ENCODE results near the gene POSTN. TPM values are rescaled to one million over a fixed set of nuclear protein-coding genes. Genes with fewer than 3 reads are reported as not detected.

The POSTN gene
- total and polyA plus RNA-seq, 2 of the 8 experiments (the other 6 are each of a cell fraction or from before 2014, with no cell fraction given): 0.30 to 0.74 TPM

GRCh38 chr13:37529751-37530385 is 68.7 kb downstream of the POSTN start:
- H4K5ac ChIP-seq (ENCODE audit: insufficient read length, low read depth, low read length): no peak overlapping the region
- no peaks in the 10 kb centered on the region for H3K36me3 ChIP-seq (ENCODE audit: control insufficient read depth in 2 of 4, insufficient read depth in 4 of 4, low read length in 3 of 4)
- no peaks in the 10 kb centered on the region for H3K79me1 ChIP-seq (ENCODE audit: low read depth, low read length)
- H2BK20ac ChIP-seq (ENCODE audit: low read length): no peak overlapping the region
- no peak overlapping the region for H3K27ac ChIP-seq (ENCODE audit: low read depth, low read length)
- no peaks in the 10 kb centered on the region for H3K4me1 ChIP-seq (replicated peaks in 1 of 4; ENCODE audit: control insufficient read depth in 3 of 4, insufficient read depth in 4 of 4, low read length in 3 of 4)
- no peak overlapping the region for H4K8ac ChIP-seq (ENCODE audit: extremely low read depth, insufficient read depth, low read length)
- FAIRE-seq (no peak), DNase-seq (ENCODE audit: low read depth in 1 of 2, low spot score in 2 of 2) (no peak)
- no peak overlapping the region for H2BK120ac ChIP-seq (replicated peaks; ENCODE audit: low read depth, low read length)
- TF ChIP-seq CEBPB (IDR thresholded peaks at IDR 0.05; ENCODE audit: low read depth, low read length) (no peak), RBBP5 (IDR thresholded peaks at IDR 0.05; ENCODE audit: borderline replicate concordance, low read depth, low read length) (no peak), SP1 (IDR thresholded peaks at IDR 0.05; ENCODE audit: low read depth, low read length) (no peak)
- no peak overlapping the region for H4K91ac ChIP-seq (replicated peaks; ENCODE audit: insufficient read length, low read length)
- H3K27me3 ChIP-seq (replicated peaks in 1 of 4; ENCODE audit: control insufficient read depth in 3 of 4, extremely low read depth in 1 of 4, insufficient read depth in 3 of 4, low read length in 3 of 4): no peaks in the 10 kb centered on the region
- no peaks in the 10 kb centered on the region for H3K79me2 ChIP-seq (ENCODE audit: control insufficient read depth in 1 of 2, insufficient read depth in 2 of 2, low read length in 2 of 2)
- ChIA-PET CTCF (ENCODE audit: partially characterized antibody) (interaction anchor here (0.6 to 1.5 kb wide), 2 partner anchors 46 to 520 kb away, joined by 3 read pairs; no protein-coding TSS in a partner anchor), POLR2A (ENCODE audit: partially characterized antibody) (no interaction called here)
- no peak overlapping the region for H2AK5ac ChIP-seq (ENCODE audit: low read depth, low read length)
- no peak overlapping the region for H3K56ac ChIP-seq (replicated peaks; ENCODE audit: insufficient read length, low read depth, low read length)
- H3K9me3 ChIP-seq (ENCODE audit: insufficient read depth in 2 of 2, low read depth in 1 of 2, low read length in 1 of 2): no peaks in the 10 kb centered on the region
- H3K4me3 ChIP-seq (ENCODE audit: extremely low read depth in 1 of 4, insufficient read depth in 2 of 4, low read depth in 3 of 4, low read length in 4 of 4): no peak overlapping the region
- H2BK12ac ChIP-seq (ENCODE audit: low read depth, low read length): no peak overlapping the region
- H3K14ac ChIP-seq (ENCODE audit: insufficient read length): no peak overlapping the region
- no peak overlapping the region for H3K23ac ChIP-seq (ENCODE audit: insufficient read length)
- H3K23me2 ChIP-seq (ENCODE audit: low read depth, low read length): no peaks in the 10 kb centered on the region
- no peaks in the 10 kb centered on the region for H4K20me1 ChIP-seq (replicated peaks in 1 of 2; ENCODE audit: control insufficient read depth in 1 of 2, insufficient read depth in 2 of 2, low read length in 2 of 2)
- 96% methylated on average over 2 of the region's 2 CpGs; no CpG with 5 or more reads in 1 of the 2 experiments for WGBS, 2 experiments (ENCODE audit: extremely low coverage in 1 of 2, insufficient coverage in 1 of 2, insufficient read length in 1 of 2, insufficient replicate concordance in 2 of 2, low coverage in 1 of 2, low lambda C conversion rate in 2 of 2, missing lambda C conversion rate in 1 of 2)
- H2BK5ac ChIP-seq (ENCODE audit: low read depth, low read length): no peak overlapping the region
- H2AFZ ChIP-seq (ENCODE audit: low read length): no peak overlapping the region
- H3K9ac ChIP-seq (replicated peaks in 1 of 4; ENCODE audit: extremely low read depth in 1 of 4, low read depth in 3 of 4, low read length in 3 of 4): no peak overlapping the region
- H3K4me2 ChIP-seq (ENCODE audit: insufficient read depth in 1 of 2, low read depth in 2 of 2, low read length in 2 of 2): no peak overlapping the region
- no peak overlapping the region for H3K4ac ChIP-seq (replicated peaks; ENCODE audit: insufficient read length, low read depth, low read length)
- no peak overlapping the region for H2BK15ac ChIP-seq (ENCODE audit: low read length)
- H3K18ac ChIP-seq (ENCODE audit: extremely low read depth, low read length): no peak overlapping the region

Data from H1 (cell line).